Left colon (tissue), 2 donors: ENCODE results near the gene GAL3ST2. TPM values are rescaled to one million over a fixed set of nuclear protein-coding genes. Genes with fewer than 3 reads are reported as not detected.

Source experiments
- ATAC-seq: fragments of 200-7000 bp; cut with Tn5 transposase; one replicate; pipeline ENCODE4 v1.9.1; 2020; ENCODE audit warnings: mild to moderate bottlenecking, moderate library complexity
- DNase-seq, 2 donors: peaks; one replicate each; pipeline ENCODE4 v3.0.0-alpha.2; 2020
- intact Hi-C, 2 donors: fragments of 100-400 bp; cut with DNase I in 1 of 2; cut with micrococcal nuclease in 1 of 2; formaldehyde crosslinking; loops; one replicate each; pipeline versions ENCODE4 v1.11.2 to v1.14.0; 2022; cut with DNase I, micrococcal nuclease
- total RNA-seq, 2 donors: library from RNA; stranded (reverse); fragmentation: NEBNext Ultra II Directional; extraction: Animal tissue kit (Norgen Biotek cat#: 25700); gene quantifications; one replicate each; pipeline ENCODE4 v1.2.1, GENCODE V29; 2021
- donor health status: DM: no; HTN: no; CAD: no.
- donor health status: DM: yes; HTN: yes; CAD: no.

Gene GAL3ST2
- total RNA-seq, 2 donors from 2014 or later, result 50.8 to 69.8 TPM

- intact Hi-C loops, result no loop called here
- DNase-seq, result peak in 1 of 2 donors; percentile 15
- ATAC-seq, result no peak
Observed at GRCh38 chr2:241848761-241849615, 72.4 kb downstream of the GAL3ST2 start.

DNA sequence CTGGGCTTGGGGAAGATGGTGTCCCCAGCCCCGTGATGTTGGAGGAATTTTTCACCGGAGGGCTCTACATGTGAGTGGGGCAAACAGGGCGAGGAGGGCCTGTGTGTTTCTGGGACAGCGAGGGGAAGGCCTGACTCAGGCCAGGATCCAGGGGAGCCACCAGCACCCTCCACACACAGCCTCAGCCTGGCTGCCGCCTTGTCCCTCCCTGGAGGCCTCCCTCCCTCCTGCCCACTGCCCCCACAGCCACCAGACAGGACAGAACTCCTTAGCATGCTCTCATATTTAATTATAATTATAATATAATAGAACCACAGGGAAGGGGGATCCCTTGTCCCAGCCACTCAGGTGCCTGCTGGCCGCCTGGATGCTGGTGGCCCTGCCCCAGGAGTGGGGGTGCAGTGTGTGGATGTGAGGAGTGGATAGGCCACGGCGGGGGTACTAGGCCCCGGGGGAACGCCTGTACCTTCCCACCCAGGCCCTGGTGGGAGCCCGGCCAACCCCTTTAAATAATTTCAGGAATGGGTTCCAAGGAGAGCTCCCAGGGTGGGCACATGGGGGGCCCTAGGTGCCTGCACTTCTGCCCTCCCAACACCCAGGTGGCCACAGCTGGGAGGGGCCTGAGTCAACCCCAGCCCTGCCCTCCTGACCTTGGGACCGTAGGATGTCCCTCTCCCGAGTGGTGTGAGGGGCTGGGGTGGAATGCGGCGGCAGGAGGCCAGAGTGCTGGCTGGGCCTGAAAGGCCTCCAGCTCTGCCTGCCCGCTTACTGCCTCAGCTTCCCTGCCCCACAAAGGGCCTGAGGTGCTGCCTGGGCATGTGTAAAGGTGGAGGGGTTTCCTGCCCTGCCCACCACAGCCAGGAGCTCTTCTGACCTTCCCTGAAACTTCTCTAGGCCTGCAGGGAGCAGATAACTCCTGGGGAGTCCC is 73.3 kb downstream of the GAL3ST2 start:
- DNase-seq (peak in 1 of 2 donors; percentile 16), ATAC-seq (no peak)
- intact Hi-C loops, result no loop called here

- intact Hi-C loops, result no loop called here
- ATAC-seq (no peak), DNase-seq (peak in 1 of 2 donors; percentile 10)
Observed at GRCh38 chr2:241850544-241851324, 74.1 kb downstream of the GAL3ST2 start.

DNA sequence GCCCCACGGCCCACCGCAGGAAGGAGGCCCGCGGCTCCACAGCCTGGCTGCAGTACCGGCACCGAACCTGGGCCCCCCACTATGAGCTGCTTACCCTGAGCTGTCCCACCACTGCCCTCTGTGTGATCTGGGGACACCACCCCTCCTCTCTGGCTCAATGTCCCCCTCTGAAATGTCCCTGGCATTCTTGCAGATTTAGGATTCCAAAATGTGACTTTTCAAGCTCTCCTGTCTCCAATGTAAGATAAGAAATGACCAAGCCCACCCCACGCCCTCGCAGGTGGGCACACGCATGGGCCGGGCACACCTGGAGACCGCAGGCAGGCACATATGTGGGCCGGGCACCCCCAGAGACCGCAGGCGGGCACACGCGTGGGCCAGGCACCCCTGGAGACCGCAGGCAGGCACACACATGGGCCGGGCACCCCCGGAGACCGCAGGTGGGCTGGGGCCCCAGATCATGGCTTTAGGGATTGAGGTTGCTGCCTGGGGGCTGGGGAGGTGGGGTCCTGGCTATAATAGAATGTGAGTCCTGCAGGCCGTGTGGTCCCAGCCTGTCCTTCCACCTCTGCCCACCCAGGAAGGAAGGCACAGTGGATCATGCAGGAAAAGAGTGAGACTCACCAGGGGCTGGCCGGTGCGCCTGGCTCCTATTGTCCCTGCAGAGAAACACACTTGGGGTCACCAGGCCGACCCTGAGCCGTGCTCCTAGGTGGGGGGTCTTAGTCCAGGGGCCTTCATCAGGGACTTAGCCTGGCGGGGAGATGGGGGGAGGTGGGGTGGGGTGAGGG is 74.9 kb downstream of the GAL3ST2 start:
- ATAC-seq, result no peak
- intact Hi-C loops, result no loop called here
- DNase-seq, result peak in 1 of 2 donors; percentile 8

GRCh38 chr2:241852116-241852980 is 75.7 kb downstream of the GAL3ST2 start:
- DNase-seq (peak in 1 of 2 donors; percentile 20), ATAC-seq (no peak)
- intact Hi-C loops, result no loop called here

GRCh38 chr2:241852981-241853631 is 76.5 kb downstream of the GAL3ST2 start:
- DNase-seq (peak in 1 of 2 donors; percentile 19), ATAC-seq (no peak)
- intact Hi-C loops, result no loop called here

Other genes with a start within 250 kb of the GAL3ST2 start
- 10 to 100 TPM; 10.3 to 14.2 TPM for gene BOK, start 218.1 kb upstream of the GAL3ST2 start, total RNA-seq
- 10 to 100 TPM; 86.0 to 86.7 TPM for gene THAP4, start 139.7 kb upstream of the GAL3ST2 start, total RNA-seq
- 10 to 100 TPM; 90.0 to 95.9 TPM for gene ATG4B, start 139.1 kb upstream of the GAL3ST2 start, total RNA-seq
- 10 to 100 TPM; 13.4 to 23.7 TPM for gene DTYMK, start 90.0 kb upstream of the GAL3ST2 start, total RNA-seq
- gene ING5, start 74.8 kb upstream of the GAL3ST2 start, total RNA-seq, result 10 to 100 TPM; 26.7 to 27.6 TPM
- gene D2HGDH, start 42.2 kb upstream of the GAL3ST2 start, total RNA-seq, result 10 to 100 TPM; 72.8 to 75.3 TPM
- gene NEU4, start 32.4 kb downstream of the GAL3ST2 start, total RNA-seq, result 100 to 1,000 TPM in 1 of 2 donors, 10 to 100 TPM in 1; 32.3 to 124 TPM
- gene PDCD1, start 82.1 kb downstream of the GAL3ST2 start, total RNA-seq, result under 1 TPM in 1 of 2 donors, not detected in 1; 0.36 TPM
- not detected for gene RTP5, start 92.9 kb downstream of the GAL3ST2 start, total RNA-seq